ENCODE results near the gene NHLRC2. TPM values are rescaled to one million over a fixed set of nuclear protein-coding genes. Genes with fewer than 3 reads are reported as not detected.

The NHLRC2 gene
- total and polyA plus RNA-seq, 2 donors (not counting 3 experiments of a cell fraction or from before 2014, with no cell fraction given), result 5.2 to 28.2 TPM

- CTCF ChIA-PET, result interaction anchor here (1.0 kb wide), 1 partner anchor 8 kb away, joined by 3 read pairs; no protein-coding TSS in a partner anchor
- dilution Hi-C loops (cut with MboI; ENCODE audit: extremely low pct_ligation_motif_present, low sequenced_read_pairs) (no loop called here), intact Hi-C loops (cut with micrococcal nuclease) (no loop called here)
- H3K27ac ChIP-seq (ENCODE audit: insufficient read depth, low read depth, low read length), result no peak overlapping the region
- no peak overlapping the region for H3K4me3 ChIP-seq (replicated peaks in 1 of 3; ENCODE audit: insufficient read depth in 1 of 3, low read depth in 1 of 3, low read length in 3 of 3)
- H3K9me1 ChIP-seq (replicated peaks; ENCODE audit: control insufficient read depth, extremely low read depth, insufficient read depth, low read length), result no peaks in the 10 kb centered on the region
- POLR2A ChIA-PET, result no interaction called here
- H3K79me2 ChIP-seq (ENCODE audit: control insufficient read depth, insufficient read depth, low read length), result no peaks in the 10 kb centered on the region
- TF ChIP-seq MYC (IDR thresholded peaks at IDR 0.05; ENCODE audit: low read depth, low read length) (no peak), EZH2 (IDR thresholded peaks at IDR 0.05; ENCODE audit: borderline replicate concordance, low read depth, low read length, severe bottlenecking) (no peak), FOS (IDR thresholded peaks at IDR 0.05; ENCODE audit: borderline replicate concordance, insufficient read depth, low read length) (no peak), POLR2AphosphoS5 (IDR thresholded peaks at IDR 0.05; ENCODE audit: insufficient read depth, low read depth, low read length) (no peak), JUN (IDR thresholded peaks at IDR 0.05; ENCODE audit: borderline replicate concordance, insufficient read depth, insufficient read length, low read depth) (no peak), POLR2A (IDR thresholded peaks at IDR 0.05; ENCODE audit: low read depth, low read length) (no peak), CTCF (IDR thresholded peaks at IDR 0.05; ENCODE audit: extremely low read depth in 1 of 2, insufficient read depth in 1 of 2, low read depth in 1 of 2, low read length in 2 of 2) (no peak), GATA2 (IDR thresholded peaks at IDR 0.05; ENCODE audit: insufficient read depth, insufficient read length, low read depth, low read length) (no peak), MAX (IDR thresholded peaks at IDR 0.05; ENCODE audit: insufficient read depth, insufficient read length) (no peak)
- H3K9me3 ChIP-seq (replicated peaks; ENCODE audit: control insufficient read depth, insufficient read depth, low read length), result no peaks in the 10 kb centered on the region
- no TSS peak for BruUV-seq (replicated peaks)
- H3K4me1 ChIP-seq (ENCODE audit: control insufficient read depth, extremely low read depth, insufficient read depth, low read length), result no peaks in the 10 kb centered on the region
- H3K4me2 ChIP-seq (ENCODE audit: insufficient read depth, low read length), result no peak overlapping the region
- DNase-seq (ENCODE audit: low read depth, low spot score), result no peak
- H3K27me3 ChIP-seq (ENCODE audit: control insufficient read depth in 2 of 2, insufficient read depth in 2 of 2, low read length in 2 of 2), result no peaks in the 10 kb centered on the region
- no peak for FAIRE-seq
- H3K9ac ChIP-seq (replicated peaks; ENCODE audit: extremely low read depth, insufficient read depth, low read length), result no peak overlapping the region
- no peaks in the 10 kb centered on the region for H4K20me1 ChIP-seq (replicated peaks; ENCODE audit: control insufficient read depth, extremely low read depth, insufficient read depth, low read length)
- no peak overlapping the region for H2AFZ ChIP-seq (ENCODE audit: low read depth, low read length)
- H3K36me3 ChIP-seq (ENCODE audit: control insufficient read depth in 2 of 2, extremely low read depth in 1 of 2, insufficient read depth in 2 of 2, low read length in 2 of 2), result peaks cover 8% of the 10 kb centered on the region in 2 experiments
These were observed 52.7 kb downstream of the NHLRC2 start for GRCh38 chr10:113907166-113907565.

Data from endothelial cell of umbilical vein (primary cell).